Activated naive CD8-positive, alpha-beta T cell (primary cell): Measurements from ENCODE around the gene TULP1.

Experiments used
- H3K27ac Mint-ChIP-seq: one replicate; pipeline ENCODE4 v1.8.0; 2021; ENCODE audit warnings: mixed read lengths
- H3K27me3 Mint-ChIP-seq: one replicate; pipeline ENCODE4 v1.8.0; 2021; ENCODE audit warnings: mixed read lengths
- H3K36me3 Mint-ChIP-seq: one replicate; pipeline ENCODE4 v1.8.0; 2021; ENCODE audit warnings: mixed read lengths
- H3K4me1 Mint-ChIP-seq: one replicate; pipeline ENCODE4 v1.8.0; 2021; ENCODE audit warnings: low read depth, mixed read lengths
- H3K4me3 Mint-ChIP-seq: one replicate; pipeline ENCODE4 v1.8.0; 2021; ENCODE audit warnings: mild to moderate bottlenecking, mixed read lengths
- H3K9me3 Mint-ChIP-seq: one replicate; pipeline ENCODE4 v1.8.0; 2021; ENCODE audit warnings: low read depth, mixed read lengths

TULP1 gene

DNA sequence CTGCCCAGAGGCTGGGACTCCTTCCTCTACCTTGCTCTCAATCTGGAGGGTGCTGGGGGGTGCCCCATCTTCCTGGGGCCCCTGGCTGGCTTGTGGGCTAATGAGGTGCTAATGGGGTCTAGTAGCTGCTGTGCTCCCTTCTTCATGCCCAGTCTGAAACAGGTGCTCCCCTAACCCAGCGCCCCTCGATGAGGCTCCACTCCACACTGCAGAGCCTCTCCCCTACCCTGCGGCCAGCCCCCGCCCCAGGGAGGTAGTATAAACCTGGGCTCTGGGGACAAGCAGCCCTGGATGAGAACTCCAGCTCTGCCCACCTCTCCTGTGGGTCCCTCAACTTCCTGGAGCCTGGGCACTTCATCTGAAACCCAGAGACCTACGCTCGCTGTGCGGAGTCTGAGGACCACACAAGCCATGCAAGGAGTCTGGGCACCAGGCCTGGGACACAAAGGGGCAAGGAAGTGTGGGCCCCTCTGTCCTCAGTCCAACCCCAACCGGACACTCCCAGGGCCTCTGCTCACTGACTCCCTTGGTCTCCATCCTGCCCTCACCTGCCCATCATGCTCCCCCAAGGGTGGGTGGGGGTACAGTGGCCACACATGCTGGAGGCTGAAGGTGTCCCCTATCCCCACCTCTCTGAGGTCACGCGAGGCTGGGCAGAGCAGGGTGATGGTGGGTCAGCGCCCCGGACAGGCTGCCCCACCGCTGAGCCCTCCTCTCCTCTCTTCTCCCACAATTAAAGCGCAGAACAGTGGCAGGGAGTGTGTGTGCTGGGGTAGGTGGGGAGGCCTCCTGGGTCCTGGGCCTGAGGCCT lies 38.4 kb downstream of the TULP1 start:
- peaks cover 23% of the 10 kb centered on the region for H3K4me1 Mint-ChIP-seq
- no peaks in the 10 kb centered on the region for H3K27me3 Mint-ChIP-seq
- no peak overlapping the region for H3K4me3 Mint-ChIP-seq
- H3K36me3 Mint-ChIP-seq = peaks cover 17% of the 10 kb centered on the region
- H3K27ac Mint-ChIP-seq = peak overlapping the region; percentile 41
- no peaks in the 10 kb centered on the region for H3K9me3 Mint-ChIP-seq

DNA sequence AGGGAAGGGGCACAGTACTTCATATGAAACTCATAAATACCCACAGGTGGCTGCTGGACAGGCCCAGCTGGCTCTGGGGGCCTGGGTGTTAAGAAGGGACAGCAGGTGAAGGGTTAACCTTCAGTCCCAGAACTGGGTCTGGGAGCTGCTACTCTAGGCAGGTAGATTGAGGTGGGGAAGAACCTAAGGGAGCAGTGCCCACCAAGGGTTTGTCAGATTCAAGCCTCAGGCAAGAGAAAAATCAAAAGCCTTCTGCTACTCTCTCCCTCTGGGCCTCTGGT lies 38.9 kb downstream of the TULP1 start:
- Mint-ChIP-seq H3K4me1 (peaks cover 23% of the 10 kb centered on the region), H3K9me3 (no peaks in the 10 kb centered on the region), H3K36me3 (peaks cover 19% of the 10 kb centered on the region), H3K27me3 (no peaks in the 10 kb centered on the region), H3K27ac (peak overlapping the region; percentile 34), H3K4me3 (no peak overlapping the region)

DNA sequence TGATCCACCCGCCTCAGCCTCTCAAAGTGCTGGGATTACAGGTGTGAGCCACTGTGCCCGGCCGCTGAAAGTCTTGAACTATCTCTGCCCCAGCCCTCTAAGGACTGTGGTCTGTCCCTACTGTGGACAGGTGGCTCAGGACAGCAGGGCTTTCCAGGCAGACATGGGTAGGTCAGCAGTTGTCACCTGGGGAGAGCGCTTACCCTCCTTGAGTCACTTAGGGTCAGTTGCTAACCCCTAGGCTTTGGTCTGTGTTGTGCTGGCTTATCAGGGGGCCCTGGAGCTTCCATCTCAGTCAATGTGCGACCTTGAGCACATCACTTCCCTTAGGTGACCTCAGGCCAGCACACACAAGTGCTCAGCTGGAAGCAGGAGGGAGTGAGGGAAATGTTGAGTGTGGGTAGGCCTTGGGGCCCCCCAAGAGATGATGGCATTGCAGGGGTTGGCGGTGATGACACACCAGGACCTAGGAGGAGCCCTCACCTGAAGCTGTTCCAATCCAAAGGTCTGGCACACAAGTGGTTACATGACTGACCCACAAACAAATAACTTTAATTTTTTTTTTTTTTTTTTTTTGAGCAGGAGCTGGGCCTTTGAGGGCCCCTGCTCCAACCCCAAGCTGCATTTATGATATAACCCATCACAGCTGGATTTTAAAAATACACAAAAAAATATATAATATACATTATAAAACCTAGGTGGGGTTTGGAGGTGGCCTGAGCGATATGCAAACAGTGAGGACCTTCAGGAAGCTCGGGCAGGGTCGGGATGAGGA lies 39.4 kb downstream of the TULP1 start:
- no peak overlapping the region for H3K4me3 Mint-ChIP-seq
- peak overlapping the region; percentile 54 for H3K27ac Mint-ChIP-seq
- peaks cover 19% of the 10 kb centered on the region for H3K36me3 Mint-ChIP-seq

DNA sequence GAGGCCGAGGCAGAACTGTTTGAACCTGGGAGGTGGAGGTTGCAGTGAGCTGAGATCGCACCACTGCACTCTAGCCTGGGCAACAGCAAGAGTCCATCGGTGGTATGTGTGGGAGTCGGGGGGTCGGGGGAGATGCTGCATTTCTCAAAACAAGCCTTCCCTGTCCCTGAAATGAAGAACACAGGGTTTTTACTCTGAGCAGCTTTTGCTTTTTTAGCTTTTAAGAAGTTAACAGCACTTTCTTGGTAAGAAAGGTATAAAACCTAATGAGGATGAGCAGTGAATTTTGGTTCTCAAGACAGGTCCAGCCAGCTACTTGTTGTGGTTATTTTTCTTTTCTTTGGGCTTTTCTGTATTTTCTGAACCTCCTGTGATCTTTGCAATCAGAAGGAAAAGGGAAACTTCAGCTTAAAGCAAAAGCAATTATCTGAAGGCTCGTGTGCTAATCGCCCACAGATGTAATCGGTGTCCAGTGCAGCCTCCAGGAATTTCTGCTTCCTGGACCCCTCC lies 40.8 kb downstream of the TULP1 start:
- Mint-ChIP-seq H3K9me3 (no peaks in the 10 kb centered on the region), H3K27ac (peak overlapping the region; percentile 70), H3K36me3 (peaks cover 19% of the 10 kb centered on the region), H3K4me3 (peak overlapping the region; percentile 99), H3K27me3 (no peaks in the 10 kb centered on the region), H3K4me1 (peaks cover 31% of the 10 kb centered on the region)

More for the DNA sequence above, 39.4 kb downstream of the TULP1 start:
- no peaks in the 10 kb centered on the region for H3K27me3 Mint-ChIP-seq
- no peaks in the 10 kb centered on the region for H3K9me3 Mint-ChIP-seq
- H3K4me1 Mint-ChIP-seq = peaks cover 23% of the 10 kb centered on the region

DNA sequence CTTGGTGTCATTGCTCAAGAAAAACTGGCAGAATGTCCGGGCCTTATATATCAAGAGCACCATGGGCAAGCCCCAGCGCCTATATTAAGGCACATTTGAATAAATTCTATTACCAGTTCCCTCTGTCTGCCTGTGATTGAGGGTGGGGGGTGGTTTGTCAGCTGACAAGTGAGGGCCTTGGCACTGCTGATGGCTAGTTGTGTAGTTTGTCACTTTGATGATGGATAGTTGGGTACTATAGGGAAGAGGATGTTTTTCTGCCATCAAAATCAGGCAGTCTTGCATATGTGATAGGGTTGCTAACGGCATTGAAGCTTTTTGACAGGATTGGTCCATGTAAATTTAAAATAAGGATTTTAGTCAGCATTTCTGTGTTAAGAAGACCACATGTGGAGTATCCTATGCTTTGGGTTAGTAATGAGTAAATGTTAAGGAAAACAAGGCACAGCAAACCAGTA lies 42.0 kb downstream of the TULP1 start:
- Mint-ChIP-seq H3K9me3 (no peaks in the 10 kb centered on the region), H3K4me1 (peaks cover 31% of the 10 kb centered on the region), H3K36me3 (peaks cover 19% of the 10 kb centered on the region), H3K4me3 (peak overlapping the region; percentile 99), H3K27me3 (no peaks in the 10 kb centered on the region), H3K27ac (peak overlapping the region; percentile 97)

DNA sequence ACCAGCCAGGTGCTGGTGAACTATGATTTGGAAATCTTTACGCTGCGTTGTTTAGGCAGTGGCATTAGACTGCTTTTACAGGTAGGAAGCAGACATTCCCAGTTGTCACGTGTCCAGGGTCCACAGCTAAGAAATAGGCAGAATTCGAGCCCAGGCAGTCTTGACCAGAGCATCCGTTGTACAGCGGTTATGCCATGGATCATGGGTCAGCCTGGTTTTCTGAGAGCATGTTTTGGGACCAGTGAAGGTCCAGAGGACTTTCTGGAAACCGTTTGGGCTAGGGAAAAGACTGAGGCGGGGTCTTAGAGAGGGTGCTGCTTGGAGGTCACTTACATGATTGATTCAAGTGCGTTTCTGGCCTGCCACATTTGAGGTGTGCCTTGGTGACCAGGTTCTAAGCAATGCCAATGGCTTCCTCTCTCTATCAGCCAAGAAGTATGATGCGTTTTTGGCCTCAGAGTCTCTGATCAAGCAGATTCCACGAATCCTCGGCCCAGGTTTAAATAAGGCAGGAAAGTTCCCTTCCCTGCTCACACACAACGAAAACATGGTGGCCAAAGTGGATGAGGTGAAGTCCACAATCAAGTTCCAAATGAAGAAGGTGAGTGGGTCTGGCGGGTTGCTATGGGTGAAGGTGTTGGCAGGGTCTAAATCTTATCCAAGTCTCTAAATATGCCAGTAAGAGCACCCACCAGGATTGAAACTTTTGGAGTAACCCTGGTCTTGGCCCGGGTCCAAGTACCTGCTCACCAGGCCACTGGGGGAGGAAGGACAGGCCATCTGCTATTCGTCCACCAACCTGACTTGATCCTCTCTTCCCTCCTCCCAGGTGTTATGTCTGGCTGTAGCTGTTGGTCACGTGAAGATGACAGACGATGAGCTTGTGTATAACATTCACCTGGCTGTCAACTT lies 42.7 kb downstream of the TULP1 start:
- Mint-ChIP-seq H3K27ac (peak overlapping the region; percentile 97), H3K4me3 (peak overlapping the region; percentile 99), H3K27me3 (no peaks in the 10 kb centered on the region), H3K9me3 (no peaks in the 10 kb centered on the region), H3K36me3 (peaks cover 19% of the 10 kb centered on the region), H3K4me1 (peaks cover 31% of the 10 kb centered on the region)

DNA sequence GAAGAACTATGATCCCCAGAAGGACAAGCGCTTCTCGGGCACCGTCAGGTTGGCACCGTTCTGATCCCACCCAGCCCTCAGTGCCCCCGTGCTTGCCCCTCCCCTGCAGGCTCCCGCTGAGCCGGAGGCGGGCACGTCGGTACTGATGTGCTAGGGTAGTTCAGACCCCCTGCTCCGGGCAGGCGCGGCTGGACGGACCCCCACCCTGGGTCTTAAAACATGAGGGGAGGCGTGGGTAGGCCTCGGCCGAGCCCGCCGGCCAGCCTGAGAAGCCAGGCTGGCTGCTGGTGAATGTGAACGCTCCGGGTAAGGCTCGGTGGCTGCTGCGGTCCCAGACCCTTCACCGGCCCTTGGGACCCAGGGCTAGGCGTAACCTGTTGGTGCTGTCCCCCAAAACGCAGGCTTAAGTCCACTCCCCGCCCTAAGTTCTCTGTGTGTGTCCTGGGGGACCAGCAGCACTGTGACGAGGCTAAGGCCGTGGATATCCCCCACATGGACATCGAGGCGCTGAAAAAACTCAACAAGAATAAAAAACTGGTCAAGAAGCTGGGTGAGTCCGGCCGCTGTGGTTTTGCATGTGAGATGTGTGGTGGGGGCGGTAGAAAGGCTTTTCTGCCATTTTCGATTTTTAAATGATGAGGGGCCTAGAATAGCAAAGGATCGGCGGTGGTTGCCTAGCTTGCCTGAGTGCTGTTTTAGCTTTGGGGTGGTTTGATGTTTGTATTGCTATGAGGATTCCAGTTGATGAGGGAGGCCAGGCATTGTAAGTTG lies 43.5 kb downstream of the TULP1 start:
- H3K36me3 Mint-ChIP-seq = peaks cover 19% of the 10 kb centered on the region
- peak overlapping the region; percentile 97 for H3K27ac Mint-ChIP-seq
- no peaks in the 10 kb centered on the region for H3K27me3 Mint-ChIP-seq
- H3K4me3 Mint-ChIP-seq = peak overlapping the region; percentile 99
- no peaks in the 10 kb centered on the region for H3K9me3 Mint-ChIP-seq
- peaks cover 31% of the 10 kb centered on the region for H3K4me1 Mint-ChIP-seq

DNA sequence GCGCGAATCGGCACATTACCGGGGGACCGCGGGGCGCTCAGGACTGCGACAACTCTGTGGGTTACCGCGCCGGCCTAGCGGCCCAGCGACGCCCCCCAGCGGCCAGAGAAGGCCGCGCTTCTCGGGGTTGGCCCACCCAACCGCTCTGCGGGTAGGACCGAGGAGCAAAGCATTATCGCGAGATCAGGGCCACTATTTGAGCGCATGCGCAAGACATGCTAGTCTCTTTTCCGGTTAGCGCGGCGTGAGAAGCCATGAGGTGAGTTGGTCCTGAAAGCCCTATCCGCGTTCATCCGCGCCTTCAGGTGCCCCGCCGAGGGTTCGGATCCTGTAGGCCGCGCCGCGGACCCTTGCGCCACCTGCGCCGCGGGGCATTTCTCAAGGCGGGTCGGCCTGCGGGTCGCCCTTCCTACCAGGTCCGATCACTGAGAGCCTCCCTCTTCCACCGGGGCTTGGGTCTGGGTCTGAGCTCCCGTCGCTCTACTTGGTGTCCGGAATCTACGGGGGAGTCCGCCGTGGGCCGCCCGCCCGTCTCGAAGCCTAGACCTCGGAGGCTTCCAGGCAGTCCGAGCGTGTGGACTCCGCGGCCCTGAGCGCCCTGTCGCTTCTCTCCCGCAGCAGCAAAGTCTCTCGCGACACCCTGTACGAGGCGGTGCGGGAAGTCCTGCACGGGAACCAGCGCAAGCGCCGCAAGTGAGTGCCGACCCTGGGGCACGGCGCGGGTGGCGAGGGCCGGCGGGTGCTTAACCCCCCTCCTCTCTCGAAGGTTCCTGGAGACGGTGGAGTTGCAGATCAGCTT lies 44.3 kb downstream of the TULP1 start, which contains the start of gene RPL10A:
Gene RPL10A, plus strand, starts transcription at position 221 of the 799 bp plus-strand sequence. Its CDS starts 34 bp downstream, at position 255.
- H3K27ac Mint-ChIP-seq = peak within 1 kb of the TSS; percentile 97
- H3K4me1 Mint-ChIP-seq = peaks cover 32% of the 10 kb centered on the region
- no peaks in the 10 kb centered on the region for H3K9me3 Mint-ChIP-seq
- peak within 1 kb of the TSS; percentile 99 for H3K4me3 Mint-ChIP-seq
- no peaks in the 10 kb centered on the region for H3K27me3 Mint-ChIP-seq
- peaks cover 22% of the 10 kb centered on the region for H3K36me3 Mint-ChIP-seq

DNA sequence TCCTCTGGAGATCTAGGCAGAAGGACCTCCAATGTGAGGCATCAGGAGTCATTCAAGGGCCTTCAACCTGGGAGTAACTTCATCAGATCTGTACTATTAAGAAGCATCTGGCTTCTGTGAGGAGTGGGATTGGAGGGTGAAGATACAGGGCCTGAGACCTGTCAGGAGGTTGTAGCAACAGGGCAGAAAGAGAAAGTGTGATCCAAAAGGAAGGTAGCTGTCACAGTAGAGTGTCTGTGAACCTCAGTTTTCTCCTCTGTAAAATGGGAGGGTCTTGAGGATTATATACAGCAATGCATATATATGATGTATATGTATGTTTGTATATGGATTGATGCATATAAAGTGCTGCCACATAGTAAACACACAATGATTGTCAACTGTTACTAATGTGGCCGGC lies 47.0 kb downstream of the TULP1 start:
- H3K27ac Mint-ChIP-seq = no peak overlapping the region
- H3K4me1 Mint-ChIP-seq = peaks cover 18% of the 10 kb centered on the region
- no peak overlapping the region for H3K4me3 Mint-ChIP-seq
- H3K9me3 Mint-ChIP-seq = no peaks in the 10 kb centered on the region
- H3K36me3 Mint-ChIP-seq = peaks cover 19% of the 10 kb centered on the region
- H3K27me3 Mint-ChIP-seq = no peaks in the 10 kb centered on the region

DNA sequence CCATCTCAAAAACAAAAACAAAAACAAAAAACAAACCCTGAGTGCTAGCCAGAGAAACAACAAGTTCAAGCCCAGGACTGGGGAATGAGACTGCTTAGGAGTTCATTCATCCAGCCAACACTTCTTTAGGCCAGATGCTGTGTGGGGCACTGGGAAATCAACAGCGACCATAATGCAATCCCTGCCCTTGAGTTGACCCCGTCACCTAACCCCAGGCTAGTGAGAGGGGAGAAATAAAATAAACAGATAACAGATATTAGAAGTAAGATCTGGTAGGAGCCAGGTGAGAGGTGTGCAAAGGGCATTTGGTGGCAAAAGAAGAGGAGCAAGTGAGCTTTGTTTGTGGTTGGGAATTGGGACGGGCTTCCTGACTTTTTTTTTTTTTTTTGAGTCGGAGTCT lies 49.4 kb downstream of the TULP1 start:
- Mint-ChIP-seq H3K4me3 (no peak overlapping the region), H3K4me1 (peaks cover 8% of the 10 kb centered on the region), H3K9me3 (no peaks in the 10 kb centered on the region), H3K27me3 (no peaks in the 10 kb centered on the region), H3K27ac (no peak overlapping the region), H3K36me3 (peaks cover 10% of the 10 kb centered on the region)

DNA sequence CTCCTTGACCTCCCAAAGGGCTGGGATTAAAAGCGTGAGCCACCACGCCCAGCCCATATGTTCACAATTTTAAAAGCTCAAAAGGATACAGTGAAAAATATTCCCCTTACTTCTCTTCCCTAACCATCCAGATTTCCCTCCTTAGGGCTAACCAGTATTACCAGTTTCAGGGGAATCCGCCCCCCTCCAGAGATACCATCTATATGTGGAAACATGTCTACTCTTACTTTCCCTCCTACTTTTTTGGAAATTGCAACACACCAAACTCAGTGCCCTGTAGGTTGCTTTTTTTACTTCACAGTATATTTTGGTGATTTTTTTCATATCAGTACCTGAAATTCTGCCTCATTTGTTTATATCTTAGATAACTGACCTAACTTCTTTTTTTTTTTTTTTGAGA lies 51.4 kb downstream of the TULP1 start:
- Mint-ChIP-seq H3K9me3 (no peaks in the 10 kb centered on the region), H3K4me3 (no peak overlapping the region), H3K4me1 (peaks cover 1% of the 10 kb centered on the region), H3K27ac (no peak overlapping the region), H3K36me3 (peaks cover 10% of the 10 kb centered on the region), H3K27me3 (no peaks in the 10 kb centered on the region)

DNA sequence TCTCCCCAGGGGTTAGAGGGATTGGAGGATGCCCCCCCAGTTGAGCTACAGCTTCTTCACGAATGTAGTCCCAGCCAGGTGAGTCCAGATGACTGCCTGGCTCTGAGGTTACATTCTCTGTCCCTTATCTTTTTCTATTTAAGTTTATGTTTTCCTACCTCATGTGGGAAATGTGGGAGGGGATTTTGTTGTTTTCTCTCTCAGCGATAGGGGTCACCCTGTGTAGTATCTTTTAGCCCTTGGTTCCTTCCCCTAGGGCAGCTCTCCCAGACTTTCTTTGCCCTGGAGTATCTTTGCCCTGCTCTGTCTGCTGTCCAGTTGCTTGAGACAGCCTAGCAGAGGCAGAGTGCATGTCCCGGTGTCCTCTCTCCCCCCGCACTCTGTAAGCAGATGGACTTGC lies 54.8 kb downstream of the TULP1 start:
- no peaks in the 10 kb centered on the region for H3K9me3 Mint-ChIP-seq
- no peak overlapping the region for H3K27ac Mint-ChIP-seq
- peaks cover 4% of the 10 kb centered on the region for H3K36me3 Mint-ChIP-seq
- H3K27me3 Mint-ChIP-seq = no peaks in the 10 kb centered on the region
- no peak overlapping the region for H3K4me3 Mint-ChIP-seq
- peaks cover 15% of the 10 kb centered on the region for H3K4me1 Mint-ChIP-seq

DNA sequence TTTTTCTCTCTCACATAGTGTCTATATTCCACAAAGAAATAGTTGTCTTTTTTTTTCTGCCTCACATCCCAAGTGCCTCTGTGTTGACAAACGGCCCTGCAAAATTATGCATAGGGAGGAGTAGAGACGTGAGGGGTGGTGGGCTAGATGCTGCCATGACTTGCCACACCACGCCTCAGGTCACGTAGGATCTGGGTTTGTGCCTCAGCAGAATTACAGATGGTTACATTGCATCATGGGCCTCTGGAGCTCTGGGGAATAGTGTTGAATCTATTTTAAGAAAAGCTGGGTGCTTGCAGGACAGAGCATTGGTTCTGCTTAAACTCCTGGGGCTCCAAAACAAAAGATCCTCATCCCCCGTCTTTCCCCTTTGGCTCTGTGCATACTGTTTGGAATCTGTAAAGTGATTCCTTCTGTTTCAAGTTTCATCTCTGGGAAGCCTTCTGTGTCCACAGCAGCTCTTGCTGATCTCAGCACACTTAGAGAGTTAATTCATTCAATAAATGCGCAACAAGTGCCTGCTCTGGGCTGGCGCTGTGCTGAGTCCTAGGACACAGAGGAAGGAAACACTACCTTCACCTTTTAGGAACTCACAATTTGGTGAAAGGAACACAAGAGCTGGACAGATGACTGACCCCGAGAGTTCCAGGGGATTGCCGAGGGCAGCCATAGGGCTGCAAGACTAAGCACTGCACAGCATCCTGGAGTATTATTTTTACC lies 58.1 kb downstream of the TULP1 start:
- H3K27me3 Mint-ChIP-seq = no peaks in the 10 kb centered on the region
- H3K9me3 Mint-ChIP-seq = no peaks in the 10 kb centered on the region
- peak overlapping the region; percentile 41 for H3K4me3 Mint-ChIP-seq
- peaks cover 1% of the 10 kb centered on the region for H3K36me3 Mint-ChIP-seq
- H3K27ac Mint-ChIP-seq = no peak overlapping the region
- H3K4me1 Mint-ChIP-seq = peaks cover 29% of the 10 kb centered on the region
